Measurements from ENCODE around the gene HSPA1B. TPM values are rescaled to one million over a fixed set of nuclear protein-coding genes. Genes with fewer than 3 reads are reported as not detected.

Gene HSPA1B
- total RNA-seq, 2 experiments from 2014 or later, result 54.6 to 61.1 TPM

- Mint-ChIP-seq H3K4me1 (peaks cover 3% of the 10 kb centered on the region), H3K9me3 (ENCODE audit: low read depth) (no peaks in the 10 kb centered on the region), H3K4me3 (no peak overlapping the region), H3K36me3 (ENCODE audit: low read depth) (no peaks in the 10 kb centered on the region), H3K27ac (no peak overlapping the region), H3K27me3 (no peaks in the 10 kb centered on the region)
- DNase-seq (no peak), ATAC-seq (no peak)
- ChIA-PET POLR2A (no interaction called here), CTCF (interaction anchor here (0.6 to 1.0 kb wide), 3 partner anchors 9 to 93 kb away, joined by 3 read pairs; partner anchors contain the start of gene NEU1)
- intact Hi-C loops (cut with DNase I, micrococcal nuclease), result no loop called here
Measured at GRCh38 chr6:31871046-31871659, 43.6 kb downstream of the HSPA1B start.

GRCh38 chr6:31874084-31874670, 46.6 kb downstream of the HSPA1B start:
- Mint-ChIP-seq H3K4me3 (no peak overlapping the region), H3K36me3 (ENCODE audit: low read depth) (peaks cover 3% of the 10 kb centered on the region), H3K9me3 (ENCODE audit: low read depth) (no peaks in the 10 kb centered on the region), H3K27me3 (no peaks in the 10 kb centered on the region), H3K27ac (no peak overlapping the region), H3K4me1 (peaks cover 3% of the 10 kb centered on the region)
- ChIA-PET CTCF (interaction anchor here (0.6 to 1.1 kb wide), 4 partner anchors 13 to 162 kb away, joined by 3 to 6 read pairs (median 4); no protein-coding TSS in a partner anchor), POLR2A (no interaction called here)
- ATAC-seq (no peak), DNase-seq (no peak)
- intact Hi-C loops (cut with DNase I, micrococcal nuclease), result no loop called here

GRCh38 chr6:31874836-31875572, 47.5 kb downstream of the HSPA1B start:
- CTCF ChIA-PET, result interaction anchor here (1.1 to 1.6 kb wide), 3 partner anchors 10 to 84 kb away, joined by 3 to 4 read pairs (median 3); no protein-coding TSS in a partner anchor
- POLR2A ChIA-PET, result no interaction called here
- Mint-ChIP-seq H3K27ac (no peak overlapping the region), H3K27me3 (no peaks in the 10 kb centered on the region), H3K9me3 (ENCODE audit: low read depth) (no peaks in the 10 kb centered on the region), H3K4me1 (peaks cover 3% of the 10 kb centered on the region), H3K4me3 (no peak overlapping the region), H3K36me3 (ENCODE audit: low read depth) (peaks cover 3% of the 10 kb centered on the region)
- intact Hi-C loops (cut with DNase I, micrococcal nuclease), result no loop called here
- ATAC-seq (no peak), DNase-seq (no peak)

- H3K27me3 Mint-ChIP-seq, result no peaks in the 10 kb centered on the region
- POLR2A ChIA-PET, result no interaction called here
- CTCF ChIA-PET, result interaction anchor here (0.9 to 1.6 kb wide), 5 partner anchors 8 to 242 kb away, joined by 3 to 4 read pairs (median 3); no protein-coding TSS in a partner anchor
- H3K27ac Mint-ChIP-seq, result no peak overlapping the region
- H3K36me3 Mint-ChIP-seq (ENCODE audit: low read depth), result peaks cover 7% of the 10 kb centered on the region
- H3K9me3 Mint-ChIP-seq (ENCODE audit: low read depth), result no peaks in the 10 kb centered on the region
- intact Hi-C loops (cut with DNase I, micrococcal nuclease), result no loop called here
- no peak overlapping the region for H3K4me3 Mint-ChIP-seq
- DNase-seq, result no peak
- ATAC-seq, result no peak
- H3K4me1 Mint-ChIP-seq, result peaks cover 3% of the 10 kb centered on the region
Measured at GRCh38 chr6:31875877-31876276, 48.3 kb downstream of the HSPA1B start.

DNA sequence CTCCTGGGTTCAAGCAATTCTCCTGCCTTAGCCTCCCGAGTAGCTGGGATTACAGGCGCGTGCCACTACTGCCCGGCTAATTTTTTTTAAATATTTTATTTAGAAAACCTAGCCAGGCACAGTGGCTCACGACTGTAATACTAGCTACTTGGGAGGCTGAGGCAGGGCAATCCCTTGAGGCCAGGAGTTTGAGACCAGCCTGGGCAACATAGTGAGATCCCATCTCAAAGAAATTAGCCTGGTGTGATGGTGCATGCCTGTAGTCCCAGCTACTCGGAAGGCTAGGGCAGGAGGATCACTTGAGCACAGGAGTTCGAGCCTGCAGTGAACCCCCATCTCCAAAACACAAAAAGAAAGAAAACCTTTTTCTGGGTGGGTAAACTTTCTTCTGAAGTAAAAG, 48.8 kb downstream of the HSPA1B start:
- no peaks in the 10 kb centered on the region for H3K4me1 Mint-ChIP-seq
- POLR2A ChIA-PET, result no interaction called here
- no peak overlapping the region for H3K4me3 Mint-ChIP-seq
- peaks cover 12% of the 10 kb centered on the region for H3K36me3 Mint-ChIP-seq (ENCODE audit: low read depth)
- H3K27ac Mint-ChIP-seq, result no peak overlapping the region
- DNase-seq (no peak), ATAC-seq (no peak)
- no peaks in the 10 kb centered on the region for H3K9me3 Mint-ChIP-seq (ENCODE audit: low read depth)
- intact Hi-C loops (cut with DNase I, micrococcal nuclease), result no loop called here
- no peaks in the 10 kb centered on the region for H3K27me3 Mint-ChIP-seq
- CTCF ChIA-PET, result interaction anchor here (0.6 to 1.6 kb wide), 5 partner anchors 9 to 1033 kb away, joined by 3 to 4 read pairs (median 3); no protein-coding TSS in a partner anchor

DNA sequence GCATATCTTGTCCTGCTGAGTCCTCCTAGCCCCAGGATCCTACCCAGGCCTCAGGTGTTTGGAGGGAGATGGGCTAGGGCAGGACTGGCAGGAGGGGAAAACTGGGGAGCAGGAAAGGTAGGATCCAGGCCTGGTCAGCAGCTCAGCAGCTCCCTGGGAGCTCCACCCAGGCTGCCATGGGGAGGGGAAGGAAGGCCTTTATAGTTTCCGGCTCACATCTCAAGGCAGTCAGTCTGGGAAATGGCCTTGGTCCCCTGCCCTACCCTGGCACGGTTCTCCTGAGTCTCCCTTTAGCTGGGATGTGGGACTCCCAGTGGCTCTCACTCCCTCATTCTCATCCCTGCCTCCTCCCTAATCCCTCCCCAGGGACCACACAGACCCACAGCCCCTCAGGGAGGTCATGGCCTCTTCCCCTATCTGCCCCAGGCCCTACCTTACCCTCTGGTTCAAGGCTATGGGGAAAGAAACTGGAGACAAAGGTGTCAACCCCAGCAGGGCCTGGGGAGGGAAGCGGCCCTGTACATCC, 49.6 kb downstream of the HSPA1B start:
- Mint-ChIP-seq H3K27me3 (no peaks in the 10 kb centered on the region), H3K9me3 (ENCODE audit: low read depth) (no peaks in the 10 kb centered on the region), H3K27ac (no peak overlapping the region), H3K36me3 (ENCODE audit: low read depth) (peaks cover 17% of the 10 kb centered on the region), H3K4me3 (no peak overlapping the region), H3K4me1 (no peaks in the 10 kb centered on the region)
- DNase-seq (no peak), ATAC-seq (no peak)
- CTCF ChIA-PET, result interaction anchor here (0.6 kb wide), 3 partner anchors 64 to 1034 kb away, joined by 3 read pairs; no protein-coding TSS in a partner anchor
- intact Hi-C loops (cut with DNase I, micrococcal nuclease), result no loop called here
- POLR2A ChIA-PET, result no interaction called here

DNA sequence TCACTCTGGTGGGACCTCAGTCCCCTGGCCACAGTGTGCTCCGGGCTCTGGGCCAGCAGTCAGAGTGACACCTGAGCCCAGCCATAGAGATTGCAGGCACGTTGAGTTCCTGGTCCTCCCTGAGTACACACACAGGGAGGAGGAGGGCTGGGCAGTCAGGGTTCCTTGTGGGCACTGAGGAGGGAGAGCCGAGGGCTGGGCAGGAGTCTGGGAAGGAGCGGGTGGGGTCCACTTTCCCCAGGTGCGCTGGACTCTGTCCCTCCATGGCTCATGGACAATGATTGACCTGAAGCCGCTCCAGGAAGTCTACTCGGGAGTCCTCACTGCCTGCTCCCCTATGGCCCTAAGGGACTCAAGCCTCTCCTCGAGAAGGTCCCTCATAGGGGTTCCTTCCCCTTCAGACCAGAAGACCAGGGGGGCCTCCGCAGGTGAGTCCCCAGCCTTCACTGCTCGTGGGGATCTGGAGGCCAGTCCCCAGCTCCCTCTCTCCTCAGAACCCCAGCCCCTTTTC, 50.2 kb downstream of the HSPA1B start:
- no peak for DNase-seq
- peaks cover 17% of the 10 kb centered on the region for H3K36me3 Mint-ChIP-seq (ENCODE audit: low read depth)
- H3K9me3 Mint-ChIP-seq (ENCODE audit: low read depth), result no peaks in the 10 kb centered on the region
- H3K27me3 Mint-ChIP-seq, result no peaks in the 10 kb centered on the region
- no peak overlapping the region for H3K4me3 Mint-ChIP-seq
- no peak overlapping the region for H3K27ac Mint-ChIP-seq
- POLR2A ChIA-PET, result no interaction called here
- no peak for ATAC-seq
- intact Hi-C loops (cut with DNase I, micrococcal nuclease), result no loop called here
- CTCF ChIA-PET, result interaction anchor here (0.7 kb wide), 1 partner anchor 17 kb away, joined by 3 read pairs; no protein-coding TSS in a partner anchor
- H3K4me1 Mint-ChIP-seq, result no peaks in the 10 kb centered on the region

- DNase-seq, result no peak
- peaks cover 21% of the 10 kb centered on the region for H3K36me3 Mint-ChIP-seq (ENCODE audit: low read depth)
- no peak overlapping the region for H3K4me3 Mint-ChIP-seq
- intact Hi-C loops (cut with DNase I, micrococcal nuclease), result no loop called here
- ChIA-PET CTCF (interaction anchor here (0.7 kb wide), 1 partner anchor 16 kb away, joined by 3 read pairs; no protein-coding TSS in a partner anchor), POLR2A (no interaction called here)
- no peaks in the 10 kb centered on the region for H3K27me3 Mint-ChIP-seq
- H3K4me1 Mint-ChIP-seq, result no peaks in the 10 kb centered on the region
- ATAC-seq, result no peak
- H3K9me3 Mint-ChIP-seq (ENCODE audit: low read depth), result no peaks in the 10 kb centered on the region
- no peak overlapping the region for H3K27ac Mint-ChIP-seq
Measured at GRCh38 chr6:31878222-31878621, 50.7 kb downstream of the HSPA1B start.

DNA sequence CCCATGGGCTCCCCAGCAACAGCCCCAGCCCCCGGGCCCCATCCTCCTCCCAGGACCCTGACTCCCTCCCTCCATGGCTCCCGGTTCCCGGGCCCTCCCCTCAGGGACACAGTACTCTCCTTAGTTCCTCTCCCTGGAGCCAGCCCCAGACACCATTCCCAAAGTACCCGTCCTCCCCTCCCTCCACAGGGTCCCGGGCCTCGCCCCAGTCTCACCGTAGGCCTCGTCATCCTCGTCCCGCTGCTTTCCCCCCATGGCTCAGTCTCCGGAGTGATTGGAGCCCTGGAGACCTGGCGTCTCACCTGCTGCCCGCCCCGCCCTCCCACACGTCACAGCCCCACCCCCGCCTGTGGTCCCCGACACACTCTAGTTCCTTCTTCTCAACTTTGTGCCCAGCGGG, 51.2 kb downstream of the HSPA1B start, which contains the start of gene SLC44A4:
Gene SLC44A4 (minus strand): TSS at position 272 of the 400 bp plus-strand sequence. CDS start 17 bp downstream, at position 255.
- Mint-ChIP-seq H3K4me3 (no peak within 1 kb of the TSS), H3K27ac (no peak within 1 kb of the TSS), H3K4me1 (no peaks in the 10 kb centered on the region), H3K36me3 (ENCODE audit: low read depth) (peaks cover 23% of the 10 kb centered on the region), H3K27me3 (no peaks in the 10 kb centered on the region), H3K9me3 (ENCODE audit: low read depth) (no peaks in the 10 kb centered on the region)
- ChIA-PET CTCF (interaction anchor here (0.6 kb wide), 1 partner anchor 211 kb away, joined by 3 read pairs; no protein-coding TSS in a partner anchor), POLR2A (no interaction called here)
- DNase-seq (no peak), ATAC-seq (no peak)
- intact Hi-C loops (cut with DNase I, micrococcal nuclease), result no loop called here

GRCh38 chr6:31879143-31879542, 51.6 kb downstream of the HSPA1B start:
- POLR2A ChIA-PET, result no interaction called here
- Mint-ChIP-seq H3K27ac (no peak overlapping the region), H3K4me3 (no peak overlapping the region), H3K27me3 (no peaks in the 10 kb centered on the region), H3K9me3 (ENCODE audit: low read depth) (no peaks in the 10 kb centered on the region), H3K36me3 (ENCODE audit: low read depth) (peaks cover 27% of the 10 kb centered on the region), H3K4me1 (no peaks in the 10 kb centered on the region)
- intact Hi-C loops (cut with DNase I, micrococcal nuclease), result no loop called here
- CTCF ChIA-PET, result interaction anchor here (0.6 kb wide), 1 partner anchor 211 kb away, joined by 3 read pairs; no protein-coding TSS in a partner anchor
- DNase-seq (no peak), ATAC-seq (no peak)
